Stimulated activated CD8-positive, alpha-beta memory T cell treated with anti-CD3 and anti-CD28 coated beads, Interleukin-12 subunit alpha, Interleukin-12 subunit beta, amount 100 ng/mL, for 24 hours (primary cell): ENCODE data around the gene CTNND2.
A peak's percentile ranks its signal among the peaks of the same experiment; 100 is the strongest.

Source experiments
- DNase-seq: peaks from one replicate; pipeline ENCODE4 v3.0.0-alpha.2; 2020; ENCODE audit errors: extremely low read depth

CTNND2 gene

DNA sequence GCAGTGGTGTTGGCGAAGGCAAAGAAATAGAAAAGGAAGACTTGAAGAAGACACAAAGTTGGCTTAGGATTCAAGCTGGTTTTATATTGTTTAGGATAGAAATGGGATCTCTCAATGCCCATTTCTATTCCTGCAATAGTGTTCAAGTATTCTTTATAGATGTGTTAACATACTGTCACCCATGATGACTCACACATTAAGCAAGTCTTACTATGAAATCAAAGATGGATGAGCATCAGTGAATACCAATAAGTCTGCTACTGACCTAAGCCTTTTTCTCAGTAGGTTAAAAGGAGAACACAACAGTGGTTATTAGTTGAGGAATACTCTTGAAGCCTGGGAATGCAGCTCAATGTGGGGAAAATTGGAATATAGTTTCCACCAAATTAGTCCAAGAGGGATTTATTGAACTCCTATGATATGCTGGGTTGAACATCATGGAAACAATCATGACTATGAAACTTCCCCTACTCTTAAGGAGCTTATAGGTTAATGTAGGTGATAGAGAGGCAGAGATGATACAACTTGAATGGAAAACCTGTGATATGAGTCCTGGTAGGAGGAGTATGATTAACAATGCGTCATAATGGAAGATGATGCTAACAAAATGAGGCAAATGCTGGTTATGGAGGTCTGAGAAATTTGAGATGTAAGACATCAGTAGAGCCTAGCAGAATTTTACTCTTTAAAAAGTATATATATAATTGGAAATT lies 726.1 kb downstream of the CTNND2 start:
- DNase-seq = no peak

GRCh38 chr5:11174591-11174990 lies 729.7 kb downstream of the CTNND2 start:
- no peak for DNase-seq

GRCh38 chr5:11172484-11172883 lies 731.8 kb downstream of the CTNND2 start:
- no peak for DNase-seq

DNA sequence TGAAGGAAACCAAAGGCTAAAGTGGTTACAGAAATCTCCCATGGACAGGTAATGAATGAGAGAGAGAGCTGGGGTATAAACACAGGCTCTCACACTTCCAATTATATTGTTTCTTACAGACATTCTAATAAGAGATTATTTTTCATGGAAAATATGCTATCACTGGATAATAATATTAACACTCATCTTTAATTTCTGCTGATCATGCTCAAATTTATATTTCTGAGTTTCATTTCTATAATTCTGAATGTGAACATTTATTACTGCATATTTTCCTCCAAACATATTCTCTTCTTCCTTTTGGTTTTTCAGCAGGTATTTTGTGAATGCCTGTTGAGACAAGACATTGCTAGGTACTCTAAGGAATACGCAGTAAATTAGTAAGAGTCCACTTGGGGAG lies 733.0 kb downstream of the CTNND2 start:
- no peak for DNase-seq

DNA sequence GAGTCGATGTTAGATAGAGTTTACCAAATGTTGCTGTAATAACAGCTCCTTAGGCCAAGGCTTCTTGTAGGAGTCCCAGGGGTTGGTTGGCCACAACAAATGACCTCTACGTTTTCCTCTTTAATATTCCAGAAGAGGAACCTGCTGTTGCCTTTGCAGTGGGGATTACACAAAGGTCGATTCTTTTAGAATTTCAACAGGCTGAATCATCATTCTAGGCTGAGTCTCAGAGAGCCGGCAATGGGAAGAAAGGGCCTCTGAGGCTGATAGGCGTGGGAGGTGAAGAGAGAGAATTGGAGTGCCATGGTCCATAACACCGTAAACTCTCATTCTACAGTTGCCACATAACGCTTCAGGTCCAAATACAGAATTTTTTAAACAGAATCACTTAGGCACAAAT lies 737.3 kb downstream of the CTNND2 start:
- no peak for DNase-seq

DNA sequence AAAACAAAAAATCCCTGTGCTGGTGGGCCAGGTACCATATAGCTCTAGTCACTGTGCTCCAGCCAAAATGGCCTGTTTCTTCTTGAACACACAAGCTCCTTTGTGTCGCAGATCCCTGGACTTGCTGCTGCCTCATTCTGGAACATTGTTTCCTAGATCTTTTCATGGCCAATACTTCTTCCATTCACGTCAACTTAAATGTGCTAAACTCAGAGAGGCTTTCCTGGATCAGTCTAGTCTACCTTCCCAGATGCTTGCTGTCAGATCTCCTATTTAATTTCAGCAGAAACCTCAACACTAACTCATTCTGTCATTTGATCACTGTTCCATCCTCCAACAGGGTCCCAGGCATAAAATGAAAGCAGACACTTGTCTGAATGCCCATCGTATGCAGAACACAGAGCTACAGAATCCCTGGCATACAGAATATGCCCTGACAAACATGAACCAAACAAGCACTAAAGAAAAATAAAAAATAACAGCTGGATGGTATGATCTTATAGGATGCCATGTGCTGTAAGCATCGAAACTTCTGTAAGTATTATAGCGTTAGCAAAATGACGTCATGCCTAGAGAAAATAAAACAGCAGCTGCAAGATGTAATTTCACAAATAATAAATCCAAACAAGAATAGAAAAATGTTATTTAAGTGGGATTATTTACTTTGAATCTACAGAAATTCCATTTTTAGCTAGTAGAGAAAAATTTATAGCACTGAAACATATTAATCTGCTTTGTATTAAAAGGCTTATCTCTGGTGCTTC lies 739.5 kb downstream of the CTNND2 start:
- no peak for DNase-seq

- no peak for DNase-seq
These were observed 747.1 kb downstream of the CTNND2 start for GRCh38 chr5:11157132-11157531.

GRCh38 chr5:11153670-11154382 lies 750.4 kb downstream of the CTNND2 start:
- DNase-seq = no peak

- DNase-seq = no peak
These were observed 751.9 kb downstream of the CTNND2 start for GRCh38 chr5:11152368-11152767.

DNA sequence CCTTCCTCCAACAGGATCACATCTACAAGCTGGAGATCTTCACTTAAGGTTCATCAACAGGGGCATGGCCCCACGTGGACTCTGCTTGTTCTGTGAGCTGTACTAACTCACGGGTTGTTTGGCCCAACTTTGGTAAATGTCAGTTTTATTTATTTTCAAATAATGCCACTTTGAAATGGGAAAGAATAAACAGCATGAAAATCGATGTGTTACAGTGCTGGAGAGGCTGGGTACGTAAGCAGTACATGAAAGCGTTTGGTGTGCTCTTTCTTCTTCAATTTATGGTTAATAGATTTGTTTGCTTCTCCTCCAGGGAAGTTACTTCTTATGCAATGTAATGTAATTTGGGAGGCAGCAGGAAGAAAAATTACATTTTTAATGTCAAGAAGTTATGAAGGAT lies 753.3 kb downstream of the CTNND2 start:
- DNase-seq = no peak

GRCh38 chr5:11148810-11149539 lies 755.3 kb downstream of the CTNND2 start:
- DNase-seq = no peak

- DNase-seq = no peak
These were observed 758.1 kb downstream of the CTNND2 start for GRCh38 chr5:11146171-11146570.

- DNase-seq = peak; percentile 10
These were observed 760.6 kb downstream of the CTNND2 start for GRCh38 chr5:11143456-11144267.

GRCh38 chr5:11139217-11139865 lies 764.9 kb downstream of the CTNND2 start:
- no peak for DNase-seq

DNA sequence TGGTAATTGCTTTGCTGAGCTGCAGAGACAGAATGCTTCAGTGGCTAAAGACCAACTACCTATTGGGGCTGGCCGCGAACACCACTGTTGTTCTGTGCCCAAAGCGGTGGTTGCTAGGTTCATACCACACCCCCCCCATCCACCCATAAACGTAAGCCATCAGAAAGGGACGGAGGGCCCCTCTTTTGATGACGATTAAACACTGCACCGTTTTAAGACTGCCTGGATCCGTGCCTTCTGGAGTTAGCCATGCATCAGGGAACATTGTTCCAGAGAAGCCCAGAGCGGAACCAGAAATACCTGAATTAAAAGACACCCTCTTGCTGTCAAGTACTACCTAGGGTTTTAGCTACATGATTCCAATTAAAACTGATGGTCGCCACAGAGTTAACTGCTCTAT lies 774.1 kb downstream of the CTNND2 start:
- no peak for DNase-seq

GRCh38 chr5:11128021-11128420 lies 776.2 kb downstream of the CTNND2 start:
- no peak for DNase-seq

DNA sequence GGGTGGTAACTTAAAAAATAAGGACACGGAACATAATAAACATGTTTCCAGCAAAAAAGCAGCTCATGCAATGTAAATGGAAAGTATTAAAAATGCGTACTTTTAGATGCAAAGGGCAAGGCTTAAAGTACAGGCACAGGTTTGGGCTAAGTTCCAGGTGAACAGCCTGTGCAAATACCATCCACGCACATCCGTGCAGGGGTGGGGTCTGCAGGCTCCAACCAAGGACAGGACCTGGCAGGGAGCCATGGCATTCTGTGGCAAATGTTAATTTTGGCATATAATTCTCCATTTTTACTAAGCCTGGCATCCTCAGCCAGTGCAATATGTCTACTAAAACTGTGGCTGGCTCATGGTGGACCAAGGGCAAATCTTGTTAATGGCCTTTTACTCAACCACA lies 777.4 kb downstream of the CTNND2 start:
- no peak for DNase-seq

DNA sequence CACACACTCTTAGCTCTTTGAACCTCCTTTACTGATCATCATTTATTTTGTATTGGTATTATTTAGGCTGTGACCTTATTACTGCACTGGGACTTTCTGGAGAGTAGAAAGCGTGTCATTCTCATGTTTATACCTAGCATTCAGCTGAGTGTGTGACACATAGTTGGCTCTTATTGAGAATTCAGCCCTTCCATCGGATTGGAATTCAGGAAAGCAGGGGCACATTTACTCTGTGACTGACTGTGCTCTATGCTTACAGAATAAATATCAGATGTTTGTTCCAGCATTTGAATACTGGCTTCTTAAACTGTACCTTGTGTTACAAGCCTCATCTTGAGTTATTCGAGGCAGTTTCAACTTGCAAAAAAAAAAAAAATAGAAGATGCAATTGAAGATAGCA lies 782.4 kb downstream of the CTNND2 start:
- DNase-seq = no peak

DNA sequence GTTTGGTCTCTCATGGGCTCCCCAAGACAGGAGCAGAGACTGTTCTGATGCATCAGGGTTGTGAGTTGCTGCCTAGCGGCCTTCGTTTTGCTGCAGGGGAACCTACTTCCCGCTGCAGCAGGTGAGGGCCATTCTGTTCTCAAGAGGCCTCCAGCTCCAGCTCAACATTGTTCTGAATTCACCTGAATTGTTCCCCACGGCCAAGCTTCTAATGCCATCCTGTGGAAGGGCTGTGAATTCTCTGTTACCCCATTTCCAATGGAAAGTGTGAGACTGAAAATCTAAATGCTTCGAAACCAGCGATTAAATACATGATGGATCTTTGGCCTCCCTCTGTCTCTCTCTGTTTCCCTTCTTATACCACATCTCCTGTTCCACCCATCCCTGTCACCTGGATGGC lies 794.1 kb downstream of the CTNND2 start:
- DNase-seq = no peak

DNA sequence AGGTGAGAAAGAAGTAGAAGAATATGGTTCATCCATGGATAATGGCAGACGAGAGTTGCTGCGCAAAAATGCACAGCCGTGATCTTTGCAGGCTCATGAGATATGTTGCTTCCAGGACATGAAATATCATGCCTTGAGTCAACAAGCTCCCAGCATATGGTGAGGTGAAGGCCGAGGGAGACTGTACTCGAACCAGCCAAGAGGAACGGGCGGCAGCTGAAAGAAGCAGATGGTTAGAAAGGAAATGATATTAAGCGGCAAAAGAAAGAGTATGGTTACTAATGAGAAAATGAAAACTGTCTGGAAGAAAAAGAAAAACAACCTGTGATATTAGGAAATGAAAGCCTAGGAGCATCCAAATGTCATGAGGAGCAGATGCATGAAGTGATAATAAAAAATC lies 798.5 kb downstream of the CTNND2 start:
- no peak for DNase-seq

- DNase-seq = no peak
These were observed 799.6 kb downstream of the CTNND2 start for GRCh38 chr5:11104651-11105112.
